Measurements from ENCODE around the gene TMEM248. TPM values are rescaled to one million over a fixed set of nuclear protein-coding genes. Genes with fewer than 3 reads are reported as not detected.
"Not testable (repeated sequence)": the region's sequence is repeated elsewhere in the genome, so short reads cannot be mapped to it uniquely, and the experiment has no call there.

The TMEM248 gene
- total RNA-seq, 1 donor from 2014 or later = 98.0 TPM

DNA sequence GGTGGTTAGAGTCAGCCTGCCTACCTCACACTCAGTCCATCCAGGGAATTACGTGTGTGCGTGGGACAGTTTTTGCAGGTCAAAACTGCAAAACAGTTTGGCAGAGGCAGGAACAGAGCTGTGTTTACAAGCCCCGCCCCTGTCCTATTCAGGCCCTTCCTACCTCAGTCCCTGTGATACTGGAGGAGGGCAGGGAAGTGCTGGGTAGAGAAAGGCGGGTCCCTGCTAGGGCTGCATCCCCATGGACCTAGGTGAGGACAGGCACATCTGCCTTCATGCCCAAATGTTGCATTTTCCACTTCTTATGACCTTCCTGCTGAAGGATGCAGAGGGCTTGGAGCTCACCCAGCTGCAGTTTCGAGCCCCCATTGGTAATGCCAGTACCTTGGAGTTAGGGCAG lies 49.3 kb downstream of the TMEM248 start:
- Histone ChIP-seq H3K27ac (ENCODE audit: low read depth, low read length) (no peak overlapping the region), H3K9me3 (ENCODE audit: insufficient read depth, low read depth, low read length) (no peaks in the 10 kb centered on the region), H3K36me3 (ENCODE audit: insufficient read depth, low read length) (no peaks in the 10 kb centered on the region), H2AFZ (ENCODE audit: low read depth, low read length) (no peak overlapping the region), H3K27me3 (ENCODE audit: insufficient read depth, low read length) (no peaks in the 10 kb centered on the region), H3K4me1 (ENCODE audit: insufficient read depth, low read length) (no peaks in the 10 kb centered on the region), H3K79me2 (ENCODE audit: insufficient read depth, low read length) (no peaks in the 10 kb centered on the region), H3K4me2 (ENCODE audit: low read length) (no peak overlapping the region), H3K4me3 (ENCODE audit: insufficient read depth, low read depth, low read length) (no peak overlapping the region), H4K20me1 (ENCODE audit: insufficient read depth, low read length) (no peaks in the 10 kb centered on the region), H3K9ac (ENCODE audit: low read length) (no peak overlapping the region)
- H3K4me1 Mint-ChIP-seq (ENCODE audit: low read depth, unreplicated experiment) = no peaks in the 10 kb centered on the region
- H3K36me3 Mint-ChIP-seq (ENCODE audit: low read depth, unreplicated experiment) = peaks cover 10% of the 10 kb centered on the region
- peaks cover 4% of the 10 kb centered on the region for H3K9me3 Mint-ChIP-seq (ENCODE audit: unreplicated experiment)
- FAIRE-seq = no peak
- no peak overlapping the region for H3K4me3 Mint-ChIP-seq (ENCODE audit: unreplicated experiment)
- TF ChIP-seq, protein P1, sequence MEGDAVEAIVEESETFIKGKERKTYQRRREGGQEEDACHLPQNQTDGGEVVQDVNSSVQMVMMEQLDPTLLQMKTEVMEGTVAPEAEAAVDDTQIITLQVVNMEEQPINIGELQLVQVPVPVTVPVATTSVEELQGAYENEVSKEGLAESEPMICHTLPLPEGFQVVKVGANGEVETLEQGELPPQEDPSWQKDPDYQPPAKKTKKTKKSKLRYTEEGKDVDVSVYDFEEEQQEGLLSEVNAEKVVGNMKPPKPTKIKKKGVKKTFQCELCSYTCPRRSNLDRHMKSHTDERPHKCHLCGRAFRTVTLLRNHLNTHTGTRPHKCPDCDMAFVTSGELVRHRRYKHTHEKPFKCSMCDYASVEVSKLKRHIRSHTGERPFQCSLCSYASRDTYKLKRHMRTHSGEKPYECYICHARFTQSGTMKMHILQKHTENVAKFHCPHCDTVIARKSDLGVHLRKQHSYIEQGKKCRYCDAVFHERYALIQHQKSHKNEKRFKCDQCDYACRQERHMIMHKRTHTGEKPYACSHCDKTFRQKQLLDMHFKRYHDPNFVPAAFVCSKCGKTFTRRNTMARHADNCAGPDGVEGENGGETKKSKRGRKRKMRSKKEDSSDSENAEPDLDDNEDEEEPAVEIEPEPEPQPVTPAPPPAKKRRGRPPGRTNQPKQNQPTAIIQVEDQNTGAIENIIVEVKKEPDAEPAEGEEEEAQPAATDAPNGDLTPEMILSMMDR (IDR thresholded peaks at IDR 0.05; ENCODE audit: insufficient read depth, low read depth, low read length) = no peak
- no peak for TF ChIP-seq EZH2 (IDR thresholded peaks at IDR 0.05; ENCODE audit: insufficient read depth, low read length)
- no peak for DNase-seq (ENCODE audit: low read depth)
- H3K27ac Mint-ChIP-seq (ENCODE audit: unreplicated experiment) = no peak overlapping the region
- H3K27me3 Mint-ChIP-seq (ENCODE audit: low read depth, unreplicated experiment) = no peaks in the 10 kb centered on the region

DNA sequence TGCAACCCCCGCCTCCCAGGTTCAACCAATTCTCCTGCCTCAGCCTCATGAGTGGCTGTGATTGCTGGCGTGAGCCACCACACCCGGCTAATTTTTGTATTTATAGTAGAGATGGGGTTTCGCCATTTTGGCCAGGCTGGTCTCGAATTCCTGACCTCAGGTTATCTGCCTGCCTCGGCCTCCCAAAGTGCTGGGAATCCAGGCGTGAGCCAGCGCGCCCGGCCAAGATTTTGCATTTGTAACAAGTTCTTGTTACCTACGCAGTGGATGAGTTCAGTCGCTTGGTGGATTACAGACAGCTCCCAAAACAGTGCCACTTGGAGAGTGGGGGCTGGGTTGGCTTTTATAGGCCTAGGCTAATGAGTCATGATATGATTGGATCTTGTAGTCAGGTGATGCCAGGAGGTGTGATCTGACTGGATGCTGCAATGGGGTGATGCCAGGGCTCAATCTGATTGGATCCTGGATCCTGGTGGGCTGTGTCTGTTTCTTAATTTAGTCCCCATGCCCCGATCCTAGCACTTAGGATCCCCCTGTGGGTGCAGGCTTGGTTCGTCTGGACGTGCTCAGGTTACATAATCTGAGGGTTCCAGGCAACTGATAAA lies 54.1 kb downstream of the TMEM248 start:
- DNase-seq (ENCODE audit: low read depth) (no peak), FAIRE-seq (no peak)
- no peaks in the 10 kb centered on the region for H4K20me1 ChIP-seq (ENCODE audit: insufficient read depth, low read length)
- H3K4me3 ChIP-seq (ENCODE audit: insufficient read depth, low read depth, low read length) = no peak overlapping the region
- no peak overlapping the region for H2AFZ ChIP-seq (ENCODE audit: low read depth, low read length)
- Mint-ChIP-seq H3K27ac (ENCODE audit: unreplicated experiment) (no peak overlapping the region), H3K4me1 (ENCODE audit: low read depth, unreplicated experiment) (no peaks in the 10 kb centered on the region), H3K27me3 (ENCODE audit: low read depth, unreplicated experiment) (no peaks in the 10 kb centered on the region), H3K9me3 (ENCODE audit: unreplicated experiment) (peaks cover 9% of the 10 kb centered on the region), H3K36me3 (ENCODE audit: low read depth, unreplicated experiment) (peaks cover 13% of the 10 kb centered on the region), H3K4me3 (ENCODE audit: unreplicated experiment) (no peak overlapping the region)
- H3K27ac ChIP-seq (ENCODE audit: low read depth, low read length) = no peak overlapping the region
- H3K36me3 ChIP-seq (ENCODE audit: insufficient read depth, low read length) = no peaks in the 10 kb centered on the region
- TF ChIP-seq, protein P1 (IDR thresholded peaks at IDR 0.05; ENCODE audit: insufficient read depth, low read depth, low read length) = no peak
- no peak for TF ChIP-seq EZH2 (IDR thresholded peaks at IDR 0.05; ENCODE audit: insufficient read depth, low read length)
- H3K9me3 ChIP-seq (ENCODE audit: insufficient read depth, low read depth, low read length) = peaks cover 2% of the 10 kb centered on the region
- no peaks in the 10 kb centered on the region for H3K4me1 ChIP-seq (ENCODE audit: insufficient read depth, low read length)
- no peaks in the 10 kb centered on the region for H3K79me2 ChIP-seq (ENCODE audit: insufficient read depth, low read length)
- H3K27me3 ChIP-seq (ENCODE audit: insufficient read depth, low read length) = no peaks in the 10 kb centered on the region
- no peak overlapping the region for H3K9ac ChIP-seq (ENCODE audit: low read length)
- no peak overlapping the region for H3K4me2 ChIP-seq (ENCODE audit: low read length)

DNA sequence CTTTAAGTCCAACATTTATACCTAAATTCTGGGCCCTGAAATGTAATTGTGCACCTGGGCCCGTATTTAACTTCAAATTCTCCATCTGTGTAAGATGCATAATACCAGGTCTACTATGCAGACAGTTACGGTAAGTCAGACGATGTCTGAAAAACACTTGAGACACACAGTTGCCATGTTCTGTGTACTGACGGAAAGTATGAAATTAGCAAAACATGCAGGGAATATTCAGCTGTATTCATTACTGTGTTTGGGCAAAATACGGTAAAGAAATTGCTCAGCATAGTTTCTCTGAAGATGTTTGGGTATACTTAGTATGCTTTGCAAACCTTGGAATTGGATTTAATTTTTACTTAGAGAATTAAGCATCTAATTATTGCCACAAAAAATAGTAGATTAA lies 57.3 kb downstream of the TMEM248 start:
- not testable (repeated sequence) for DNase-seq (ENCODE audit: low read depth); FAIRE-seq

DNA sequence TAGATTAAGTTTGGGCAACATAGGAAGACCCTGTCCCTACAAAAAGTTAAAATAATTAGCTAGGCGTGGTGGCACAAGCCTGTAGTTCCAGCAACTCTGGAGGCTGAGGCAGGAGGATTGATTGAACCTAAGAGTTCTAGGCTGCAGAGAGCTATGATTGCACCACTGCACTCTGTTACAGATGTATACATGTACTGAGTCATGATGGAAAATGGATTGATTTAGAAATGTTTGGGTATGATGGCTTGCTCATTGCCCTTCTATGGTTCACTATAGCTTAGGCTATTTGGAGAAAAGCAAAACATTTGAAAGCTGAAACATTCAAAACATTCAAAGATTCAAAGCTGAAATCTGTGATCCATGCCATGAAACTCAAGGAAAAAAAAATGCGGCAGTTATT lies 58.0 kb downstream of the TMEM248 start:
- H3K9me3 Mint-ChIP-seq (ENCODE audit: unreplicated experiment) = peaks cover 15% of the 10 kb centered on the region
- not testable (repeated sequence) for H3K27ac ChIP-seq (ENCODE audit: low read depth, low read length); H3K36me3 ChIP-seq (ENCODE audit: insufficient read depth, low read length); H3K9ac ChIP-seq (ENCODE audit: low read length); H3K27me3 ChIP-seq (ENCODE audit: insufficient read depth, low read length); H3K79me2 ChIP-seq (ENCODE audit: insufficient read depth, low read length); H2AFZ ChIP-seq (ENCODE audit: low read depth, low read length); DNase-seq (ENCODE audit: low read depth); FAIRE-seq; H3K27ac Mint-ChIP-seq (ENCODE audit: unreplicated experiment); H3K4me2 ChIP-seq (ENCODE audit: low read length); H3K4me1 Mint-ChIP-seq (ENCODE audit: low read depth, unreplicated experiment); H3K27me3 Mint-ChIP-seq (ENCODE audit: low read depth, unreplicated experiment); H3K9me3 ChIP-seq (ENCODE audit: insufficient read depth, low read depth, low read length); H3K4me3 Mint-ChIP-seq (ENCODE audit: unreplicated experiment); H4K20me1 ChIP-seq (ENCODE audit: insufficient read depth, low read length); H3K4me3 ChIP-seq (ENCODE audit: insufficient read depth, low read depth, low read length); H3K4me1 ChIP-seq (ENCODE audit: insufficient read depth, low read length)
- peaks cover 16% of the 10 kb centered on the region for H3K36me3 Mint-ChIP-seq (ENCODE audit: low read depth, unreplicated experiment)

More for the DNA sequence above, 57.3 kb downstream of the TMEM248 start:
- H3K27ac Mint-ChIP-seq (ENCODE audit: unreplicated experiment); H3K4me2 ChIP-seq (ENCODE audit: low read length); H3K4me1 ChIP-seq (ENCODE audit: insufficient read depth, low read length); H2AFZ ChIP-seq (ENCODE audit: low read depth, low read length); H3K9ac ChIP-seq (ENCODE audit: low read length); H3K27ac ChIP-seq (ENCODE audit: low read depth, low read length); H3K9me3 ChIP-seq (ENCODE audit: insufficient read depth, low read depth, low read length); H3K4me1 Mint-ChIP-seq (ENCODE audit: low read depth, unreplicated experiment); H3K4me3 ChIP-seq (ENCODE audit: insufficient read depth, low read depth, low read length); H3K27me3 Mint-ChIP-seq (ENCODE audit: low read depth, unreplicated experiment); H3K27me3 ChIP-seq (ENCODE audit: insufficient read depth, low read length); H3K36me3 ChIP-seq (ENCODE audit: insufficient read depth, low read length); H4K20me1 ChIP-seq (ENCODE audit: insufficient read depth, low read length); H3K79me2 ChIP-seq (ENCODE audit: insufficient read depth, low read length); H3K4me3 Mint-ChIP-seq (ENCODE audit: unreplicated experiment): not testable (repeated sequence)
- Mint-ChIP-seq H3K9me3 (ENCODE audit: unreplicated experiment) (peaks cover 15% of the 10 kb centered on the region), H3K36me3 (ENCODE audit: low read depth, unreplicated experiment) (peaks cover 17% of the 10 kb centered on the region)

DNA sequence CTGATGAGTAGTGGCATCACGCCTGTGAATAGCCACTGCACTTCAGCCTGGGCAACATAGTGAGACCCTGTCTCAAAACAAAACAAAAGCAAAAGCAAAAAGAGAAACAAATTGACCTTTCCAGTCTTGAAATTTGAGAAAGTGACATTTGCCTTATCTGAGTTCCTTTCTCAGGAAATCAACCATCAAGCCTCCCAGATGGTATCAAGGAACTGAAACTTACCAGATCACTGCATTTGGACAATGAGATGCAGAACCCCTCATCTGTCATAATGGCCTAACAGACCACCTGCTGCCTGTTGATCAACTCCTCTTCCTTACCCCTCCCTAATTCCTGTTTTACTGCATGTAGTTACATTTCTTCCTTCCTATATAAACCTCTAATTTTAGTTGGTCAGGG lies 59.3 kb downstream of the TMEM248 start:
- not testable (repeated sequence) for H4K20me1 ChIP-seq (ENCODE audit: insufficient read depth, low read length); H3K36me3 ChIP-seq (ENCODE audit: insufficient read depth, low read length); H3K4me3 ChIP-seq (ENCODE audit: insufficient read depth, low read depth, low read length); H3K4me2 ChIP-seq (ENCODE audit: low read length); H3K27ac Mint-ChIP-seq (ENCODE audit: unreplicated experiment); H3K27me3 ChIP-seq (ENCODE audit: insufficient read depth, low read length); H3K27me3 Mint-ChIP-seq (ENCODE audit: low read depth, unreplicated experiment); H3K4me1 ChIP-seq (ENCODE audit: insufficient read depth, low read length); H3K79me2 ChIP-seq (ENCODE audit: insufficient read depth, low read length); FAIRE-seq; H3K4me1 Mint-ChIP-seq (ENCODE audit: low read depth, unreplicated experiment); H3K9ac ChIP-seq (ENCODE audit: low read length); H3K27ac ChIP-seq (ENCODE audit: low read depth, low read length); H3K9me3 ChIP-seq (ENCODE audit: insufficient read depth, low read depth, low read length); DNase-seq (ENCODE audit: low read depth); H3K4me3 Mint-ChIP-seq (ENCODE audit: unreplicated experiment); H2AFZ ChIP-seq (ENCODE audit: low read depth, low read length)
- H3K9me3 Mint-ChIP-seq (ENCODE audit: unreplicated experiment) = peaks cover 13% of the 10 kb centered on the region
- H3K36me3 Mint-ChIP-seq (ENCODE audit: low read depth, unreplicated experiment) = peaks cover 13% of the 10 kb centered on the region

Data from astrocyte (in vitro differentiated cells and primary cell).